ENCODE data around the gene MARK3.

DNA sequence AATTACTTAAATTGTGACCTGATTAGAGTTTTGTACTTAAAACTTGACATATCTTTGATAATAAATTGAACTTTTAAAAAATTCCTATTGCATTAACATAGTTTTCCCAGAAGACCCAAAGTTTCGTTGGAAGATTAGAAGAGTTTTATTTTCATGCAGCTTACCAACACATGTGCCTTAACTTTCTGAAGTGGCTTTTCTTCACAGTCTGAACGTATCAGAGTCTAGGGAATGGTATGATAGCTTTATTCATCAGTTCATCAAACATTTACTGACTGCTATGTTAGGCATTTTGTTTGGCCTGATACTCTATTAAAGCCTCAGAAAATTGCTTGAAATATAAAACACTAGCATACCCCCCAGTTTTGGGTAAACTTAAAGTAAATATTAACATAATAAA, 65.2 kb downstream of the MARK3 start:
- no peak for TF ChIP-seq SRF (IDR thresholded peaks at IDR 0.05; ENCODE audit: low read depth, low read length)
- TF ChIP-seq MAZ (IDR thresholded peaks at IDR 0.05; ENCODE audit: borderline replicate concordance, low read depth, low read length) = no peak
- no peak for TF ChIP-seq MAZ (CRISPR knock-in tag; IDR thresholded peaks at IDR 0.05; ENCODE audit: low read depth)
